DOHH2 (cell line): ENCODE data around the gene TMEM156.
"Not testable (repeated sequence)": the region's sequence is repeated elsewhere in the genome, so short reads cannot be mapped to it uniquely, and the experiment has no call there.

ENCODE experiments used
- H3F3A ChIP-seq: fragments of 200-600 bp; sonication (generic), shearing (Covaris generic); 2 replicates; pipeline ENCODE4 v1.6.0; 2016; ENCODE audit warnings: antibody characterized with exemption, mild to moderate bottlenecking; ENCODE audit not compliant: control insufficient read depth, insufficient read depth
- H3K27ac ChIP-seq: fragments of 200-600 bp; sonication (generic); 2 replicates; pipeline ENCODE4 v1.5.1; 2014; ENCODE audit warnings: low read depth, mild to moderate bottlenecking, low read length, moderate library complexity
- H3K27me3 ChIP-seq: fragments of 200-600 bp; sonication (generic); 2 replicates; pipeline ENCODE4 v1.6.1; 2014; ENCODE audit warnings: mild to moderate bottlenecking, low read length, mixed read lengths; ENCODE audit not compliant: control insufficient read depth
- H3K36me3 ChIP-seq: fragments of 200-600 bp; sonication (generic); 2 replicates; pipeline ENCODE4 v1.6.1; 2014; ENCODE audit warnings: mild to moderate bottlenecking, low read length, moderate library complexity, mixed read lengths; ENCODE audit not compliant: control insufficient read depth
- H3K4me1 ChIP-seq: fragments of 200-600 bp; sonication (generic); 2 replicates; pipeline ENCODE4 v1.6.1; 2014; ENCODE audit warnings: mild to moderate bottlenecking, low read length, mixed read lengths; ENCODE audit not compliant: control insufficient read depth
- H3K4me2 ChIP-seq: fragments of 200-600 bp; sonication (generic); 2 replicates; pipeline ENCODE4 v1.6.0; 2014; ENCODE audit warnings: mild to moderate bottlenecking, low read length, moderate library complexity
- H3K4me3 ChIP-seq: fragments of 200-600 bp; sonication (generic); 2 replicates; pipeline ENCODE4 v1.5.1; 2014; ENCODE audit warnings: mild to moderate bottlenecking, low read length, mixed read lengths
- H3K79me2 ChIP-seq: fragments of 200-600 bp; sonication (generic); 2 replicates; pipeline ENCODE4 v1.6.1; 2014; ENCODE audit warnings: mild to moderate bottlenecking, low read length, mixed read lengths; ENCODE audit not compliant: control insufficient read depth
- H3K9me2 ChIP-seq: fragments of 200-600 bp; sonication (generic); replicated peaks from 2 replicates; pipeline ENCODE4 v1.6.1; 2014; ENCODE audit warnings: mild to moderate bottlenecking, low read length, mixed read lengths; ENCODE audit not compliant: control insufficient read depth
- H3K9me3 ChIP-seq: fragments of 200-600 bp; sonication (generic); 2 replicates; pipeline ENCODE4 v1.6.1; 2014; ENCODE audit warnings: antibody characterized with exemption, low read length, mixed read lengths; ENCODE audit not compliant: control insufficient read depth, insufficient read depth
- H4K20me1 ChIP-seq: fragments of 200-600 bp; sonication (generic); 2 replicates; pipeline ENCODE4 v1.6.0; 2014; ENCODE audit warnings: low read depth, mild to moderate bottlenecking, antibody characterized with exemption, low read length, moderate library complexity; ENCODE audit not compliant: control insufficient read depth, insufficient read depth
- CTCF ChIP-seq: fragments of 200-600 bp; sonication (generic); IDR thresholded peaks from one replicate; pipeline ENCODE4 v1.5.1; 2014; ENCODE audit warnings: antibody characterized with exemption, mild to moderate bottlenecking, low read depth, low read length; ENCODE audit not compliant: poor library complexity, severe bottlenecking
- EZH2phosphoT487 ChIP-seq: fragments of 200-600 bp; sonication (generic); IDR thresholded peaks from 2 replicates; pipeline ENCODE4 v1.6.1; 2017; ENCODE audit warnings: borderline replicate concordance, mild to moderate bottlenecking, antibody characterized with exemption, low read length, moderate library complexity, mixed read lengths

TMEM156 gene

GRCh38 chr4:38965866-38966265 lies 66.3 kb downstream of the TMEM156 start:
- Histone ChIP-seq H3K36me3 (peaks cover 61% of the 10 kb centered on the region), H3K4me2 (no peak overlapping the region), H3K79me2 (no peaks in the 10 kb centered on the region)

GRCh38 chr4:38964942-38965775 lies 67.0 kb downstream of the TMEM156 start:
- H3K27me3 ChIP-seq: no peaks in the 10 kb centered on the region
- peaks cover 54% of the 10 kb centered on the region for H3K36me3 ChIP-seq
- H3K4me1 ChIP-seq: no peaks in the 10 kb centered on the region
- no peaks in the 10 kb centered on the region for H3K9me2 ChIP-seq
- no peak overlapping the region for H3K27ac ChIP-seq
- no peaks in the 10 kb centered on the region for H3F3A ChIP-seq
- no peak overlapping the region for H3K4me2 ChIP-seq
- no peaks in the 10 kb centered on the region for H3K79me2 ChIP-seq
- H3K4me3 ChIP-seq: no peak overlapping the region
- TF ChIP-seq CTCF (no peak), EZH2phosphoT487 (no peak)
- H4K20me1 ChIP-seq: no peaks in the 10 kb centered on the region
- peaks cover 4% of the 10 kb centered on the region; the same call in 1 of the 2 replicates for H3K9me3 ChIP-seq

More at GRCh38 chr4:38965866-38966265, 66.3 kb downstream of the TMEM156 start:
- no peaks in the 10 kb centered on the region for H4K20me1 ChIP-seq
- H3F3A ChIP-seq: no peaks in the 10 kb centered on the region; the same call in 1 of the 2 replicates
- H3K4me3 ChIP-seq: no peak overlapping the region
- no peak overlapping the region for H3K27ac ChIP-seq
- H3K9me2 ChIP-seq: no peaks in the 10 kb centered on the region
- TF ChIP-seq CTCF (no peak), EZH2phosphoT487 (no peak)
- no peaks in the 10 kb centered on the region for H3K27me3 ChIP-seq
- H3K4me1 ChIP-seq: no peaks in the 10 kb centered on the region
- H3K9me3 ChIP-seq: peaks cover 4% of the 10 kb centered on the region; the same call in 1 of the 2 replicates

- not testable (repeated sequence) for H3F3A ChIP-seq, H3K27ac ChIP-seq, H3K9me2 ChIP-seq, H3K4me1 ChIP-seq, H3K4me3 ChIP-seq, H3K9me3 ChIP-seq, H3K36me3 ChIP-seq, H3K79me2 ChIP-seq, H4K20me1 ChIP-seq, H3K4me2 ChIP-seq, H3K27me3 ChIP-seq
These were observed 73.0 kb downstream of the TMEM156 start for GRCh38 chr4:38959248-38959647.

- Histone ChIP-seq H3K27ac (no peak overlapping the region), H3K36me3 (no peaks in the 10 kb centered on the region), H3F3A (no peaks in the 10 kb centered on the region), H3K9me2 (no peaks in the 10 kb centered on the region), H3K4me1 (0 out of 2 replicates have a peak, but pooled peaks cover 3% of the 10 kb centered on the region), H3K4me2 (no peak overlapping the region), H3K9me3 (peaks cover 4% of the 10 kb centered on the region; the same call in 1 of the 2 replicates), H3K27me3 (peaks cover 4% of the 10 kb centered on the region), H3K79me2 (no peaks in the 10 kb centered on the region), H3K4me3 (no peak overlapping the region), H4K20me1 (no peaks in the 10 kb centered on the region)
- TF ChIP-seq EZH2phosphoT487: no peak
- TF ChIP-seq CTCF: no peak
These were observed 73.6 kb downstream of the TMEM156 start for GRCh38 chr4:38958453-38959190.
